Measurements from ENCODE around the gene NTHL1.

Gene NTHL1

DNA sequence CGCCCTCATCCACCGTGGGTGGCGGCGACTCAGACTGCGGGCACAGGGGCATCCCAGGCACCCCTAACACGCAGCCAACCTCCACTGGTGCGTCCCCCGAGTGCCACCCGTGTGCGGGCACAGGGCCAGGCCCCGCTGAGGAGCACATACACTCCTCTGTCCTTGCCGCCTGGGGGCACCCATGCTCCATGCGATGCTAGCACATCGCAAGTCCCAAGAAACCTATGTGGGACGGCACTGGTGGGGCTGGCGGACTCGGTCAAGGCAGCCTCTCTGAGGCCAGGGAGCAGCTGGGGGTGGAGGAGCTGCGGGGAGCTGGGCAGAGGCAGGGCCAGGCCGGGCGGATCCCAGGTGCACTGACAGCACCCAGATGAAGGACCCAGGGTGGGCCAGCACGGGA lies 42.0 kb downstream of the NTHL1 start:
- no peak for DNase-seq
- peaks cover 67% of the 10 kb centered on the region for H3K36me3 ChIP-seq
- no peak overlapping the region for H3K4me3 ChIP-seq (ENCODE audit: low read depth, low read length)
- no peak overlapping the region for H3K27ac ChIP-seq
- H3K9me3 ChIP-seq (ENCODE audit: severe bottlenecking): no peaks in the 10 kb centered on the region
- no peaks in the 10 kb centered on the region for H3K27me3 ChIP-seq (ENCODE audit: insufficient read depth, low read depth, severe bottlenecking)
- TF ChIP-seq, protein P1, sequence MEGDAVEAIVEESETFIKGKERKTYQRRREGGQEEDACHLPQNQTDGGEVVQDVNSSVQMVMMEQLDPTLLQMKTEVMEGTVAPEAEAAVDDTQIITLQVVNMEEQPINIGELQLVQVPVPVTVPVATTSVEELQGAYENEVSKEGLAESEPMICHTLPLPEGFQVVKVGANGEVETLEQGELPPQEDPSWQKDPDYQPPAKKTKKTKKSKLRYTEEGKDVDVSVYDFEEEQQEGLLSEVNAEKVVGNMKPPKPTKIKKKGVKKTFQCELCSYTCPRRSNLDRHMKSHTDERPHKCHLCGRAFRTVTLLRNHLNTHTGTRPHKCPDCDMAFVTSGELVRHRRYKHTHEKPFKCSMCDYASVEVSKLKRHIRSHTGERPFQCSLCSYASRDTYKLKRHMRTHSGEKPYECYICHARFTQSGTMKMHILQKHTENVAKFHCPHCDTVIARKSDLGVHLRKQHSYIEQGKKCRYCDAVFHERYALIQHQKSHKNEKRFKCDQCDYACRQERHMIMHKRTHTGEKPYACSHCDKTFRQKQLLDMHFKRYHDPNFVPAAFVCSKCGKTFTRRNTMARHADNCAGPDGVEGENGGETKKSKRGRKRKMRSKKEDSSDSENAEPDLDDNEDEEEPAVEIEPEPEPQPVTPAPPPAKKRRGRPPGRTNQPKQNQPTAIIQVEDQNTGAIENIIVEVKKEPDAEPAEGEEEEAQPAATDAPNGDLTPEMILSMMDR (IDR thresholded peaks at IDR 0.05; ENCODE audit: low read depth, low read length): no peak

DNA sequence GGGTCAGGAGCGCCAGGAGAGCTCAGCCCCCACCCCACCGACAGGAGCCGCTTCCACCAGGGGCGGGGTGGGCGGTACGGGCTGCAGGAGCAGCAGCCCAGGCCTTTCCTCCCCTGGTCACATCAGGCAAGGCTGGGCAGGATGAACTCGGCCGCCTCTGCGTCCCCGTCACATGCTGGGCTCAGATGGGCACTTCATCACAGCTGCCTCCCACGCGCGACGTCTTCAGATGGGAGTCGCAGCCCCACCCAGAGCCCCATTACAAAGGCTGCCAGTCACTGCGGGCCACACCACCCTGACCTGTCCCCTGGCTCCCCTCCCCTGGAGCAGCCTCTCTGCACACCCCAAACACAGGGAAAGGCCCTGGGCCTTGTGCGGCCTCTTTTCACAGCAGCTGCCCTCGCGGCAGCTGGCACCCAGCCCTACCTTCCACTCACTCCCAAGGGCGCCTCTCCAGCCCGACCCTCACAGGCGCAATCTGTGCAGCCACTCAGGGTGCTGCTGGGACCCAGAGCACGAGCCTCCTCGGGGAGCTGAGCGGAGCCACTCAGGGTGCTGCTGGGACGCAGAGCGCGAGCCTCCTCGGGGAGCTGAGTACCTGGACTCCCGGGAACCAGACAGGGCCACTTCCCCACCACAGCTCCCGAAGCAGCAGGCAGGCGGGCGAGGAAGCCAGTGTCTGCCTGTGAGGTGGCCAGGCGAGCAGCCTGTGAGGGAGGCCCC lies 42.7 kb downstream of the NTHL1 start:
- H3K27ac ChIP-seq: peak overlapping the region; percentile 80
- H3K9me3 ChIP-seq (ENCODE audit: severe bottlenecking): no peaks in the 10 kb centered on the region
- TF ChIP-seq, protein P1 (IDR thresholded peaks at IDR 0.05; ENCODE audit: low read depth, low read length): no peak
- no peaks in the 10 kb centered on the region for H3K27me3 ChIP-seq (ENCODE audit: insufficient read depth, low read depth, severe bottlenecking)
- DNase-seq: no peak
- peaks cover 74% of the 10 kb centered on the region for H3K36me3 ChIP-seq
- no peak overlapping the region for H3K4me3 ChIP-seq (ENCODE audit: low read depth, low read length)

DNA sequence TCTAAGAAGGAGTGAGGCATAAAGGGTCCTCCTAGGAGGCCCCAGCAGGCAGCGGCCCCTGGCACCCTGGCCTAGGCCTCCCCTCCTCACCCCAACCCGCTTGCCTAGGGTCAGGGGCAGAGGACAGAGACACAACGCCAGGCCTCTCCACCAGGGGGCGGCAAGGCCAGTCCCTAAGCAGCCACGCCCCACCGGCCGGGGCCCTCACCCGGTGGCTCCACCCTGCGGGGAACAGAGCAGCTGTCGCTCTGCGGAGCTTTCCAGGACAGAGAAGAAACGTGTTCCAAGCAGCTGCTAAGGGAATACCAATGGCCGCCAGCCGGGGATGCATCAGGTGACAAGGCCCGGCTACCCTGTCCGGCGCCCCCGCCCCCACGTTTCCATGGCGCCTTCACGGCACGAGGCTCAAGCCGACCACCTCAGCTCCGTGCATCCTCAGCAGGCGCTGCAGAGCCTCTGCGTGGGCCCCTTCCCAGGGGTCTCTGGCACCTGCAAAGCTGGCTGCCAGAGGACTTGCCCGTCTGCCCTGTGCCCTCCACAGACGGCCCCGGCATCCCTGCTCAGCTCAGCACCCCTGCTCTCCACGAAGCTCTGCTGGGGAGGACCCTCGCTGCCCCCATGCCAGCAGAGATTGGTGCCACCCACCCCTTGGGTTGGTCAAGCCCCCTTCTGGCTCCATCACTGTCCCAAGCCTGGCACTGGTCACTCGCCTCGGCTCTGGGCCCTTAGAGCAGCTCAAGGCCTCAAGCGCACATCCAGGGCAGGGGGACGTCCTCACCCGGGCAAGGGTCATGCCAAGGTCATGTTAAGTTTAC lies 43.6 kb downstream of the NTHL1 start:
- Histone ChIP-seq H3K36me3 (peaks cover 83% of the 10 kb centered on the region), H3K9me3 (ENCODE audit: severe bottlenecking) (no peaks in the 10 kb centered on the region), H3K27me3 (ENCODE audit: insufficient read depth, low read depth, severe bottlenecking) (no peaks in the 10 kb centered on the region), H3K4me3 (ENCODE audit: low read depth, low read length) (0 out of 2 replicates have a peak overlapping the region, but pooled peaks have one; percentile 6), H3K27ac (peak overlapping the region; percentile 80)
- TF ChIP-seq, protein P1 (IDR thresholded peaks at IDR 0.05; ENCODE audit: low read depth, low read length): peak; percentile 97
- peak; percentile 98 for DNase-seq

DNA sequence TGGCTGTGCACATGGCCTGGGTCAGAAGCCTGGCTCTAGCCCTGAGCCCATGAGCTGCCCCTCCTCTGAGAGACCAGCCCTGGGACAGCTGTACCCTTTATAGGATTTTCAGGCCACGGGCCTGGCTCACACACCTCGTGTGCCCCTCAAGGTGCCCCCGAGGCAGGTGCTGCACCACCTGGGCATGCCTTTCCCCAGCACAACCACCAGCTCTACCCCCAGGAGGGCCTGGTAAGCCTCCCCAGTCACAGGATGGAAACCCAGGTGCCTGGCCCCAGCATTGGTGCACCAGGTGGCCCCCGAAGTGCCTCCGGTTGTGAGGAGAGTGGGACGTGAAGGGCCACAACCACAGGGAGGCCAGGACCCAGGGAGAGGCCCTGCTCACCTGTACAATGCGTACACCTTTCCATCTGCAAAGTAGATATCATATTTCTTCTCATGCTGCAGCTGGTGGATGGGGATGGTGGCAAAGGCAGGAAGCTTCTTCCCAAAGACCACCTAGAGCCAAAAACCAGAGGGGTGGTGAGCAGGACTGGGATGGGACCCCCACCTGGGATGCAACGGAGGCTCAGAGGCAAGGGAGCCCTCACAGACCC lies 44.3 kb downstream of the NTHL1 start:
- peak overlapping the region; percentile 60 for H3K27ac ChIP-seq
- DNase-seq: no peak
- TF ChIP-seq, protein P1 (IDR thresholded peaks at IDR 0.05; ENCODE audit: low read depth, low read length): no peak
- peaks cover 82% of the 10 kb centered on the region for H3K36me3 ChIP-seq
- no peaks in the 10 kb centered on the region for H3K9me3 ChIP-seq (ENCODE audit: severe bottlenecking)
- no peaks in the 10 kb centered on the region for H3K27me3 ChIP-seq (ENCODE audit: insufficient read depth, low read depth, severe bottlenecking)
- no peak overlapping the region for H3K4me3 ChIP-seq (ENCODE audit: low read depth, low read length)

DNA sequence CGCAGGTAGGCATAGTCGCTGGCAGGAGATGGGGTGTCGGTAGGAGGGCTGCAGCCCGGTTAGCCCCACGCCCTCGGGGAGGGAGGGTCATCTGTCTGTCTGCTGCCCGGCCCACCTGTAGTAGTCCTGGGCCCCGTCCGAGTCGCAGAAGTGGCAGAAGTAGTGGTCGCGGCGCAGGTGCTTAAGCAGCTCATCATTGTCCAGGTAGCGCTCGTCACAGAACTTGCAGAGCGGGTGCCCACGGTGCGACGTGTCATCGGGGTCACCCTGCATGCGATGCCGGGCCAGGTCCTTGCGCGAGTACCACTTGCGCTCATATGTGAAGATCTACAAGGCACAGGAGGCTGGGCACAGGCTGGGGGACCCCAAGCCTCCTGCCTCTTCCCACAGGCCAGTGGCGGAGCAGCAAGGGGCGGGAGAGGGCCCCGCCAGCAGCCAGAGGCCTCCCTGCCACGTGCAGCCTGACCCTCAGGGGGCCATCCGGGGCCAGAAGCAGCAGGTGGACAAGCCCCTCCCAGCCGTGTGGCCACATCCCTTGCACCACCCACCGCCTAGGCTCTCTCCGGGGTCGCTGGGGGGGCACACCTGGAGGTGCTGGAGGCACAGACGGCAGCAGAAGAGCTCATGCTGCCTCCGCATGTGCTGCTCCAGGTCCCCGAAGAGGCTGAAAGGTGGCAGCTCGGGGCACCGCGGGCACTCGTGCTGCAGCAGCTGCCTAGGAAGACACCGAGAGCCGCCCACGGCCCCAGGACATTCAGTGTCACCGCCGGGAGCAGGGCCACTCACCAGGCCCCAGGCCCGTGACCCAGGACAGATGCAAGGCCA lies 45.0 kb downstream of the NTHL1 start:
- Histone ChIP-seq H3K4me3 (ENCODE audit: low read depth, low read length) (no peak overlapping the region), H3K36me3 (peaks cover 76% of the 10 kb centered on the region), H3K27me3 (ENCODE audit: insufficient read depth, low read depth, severe bottlenecking) (no peaks in the 10 kb centered on the region), H3K9me3 (ENCODE audit: severe bottlenecking) (no peaks in the 10 kb centered on the region), H3K27ac (peak overlapping the region; percentile 60)
- DNase-seq: no peak
- TF ChIP-seq, protein P1 (IDR thresholded peaks at IDR 0.05; ENCODE audit: low read depth, low read length): no peak
